SW480 (cell line): ENCODE measurements around the gene SAMD4A.

ENCODE experiments used
- DNase-seq: peaks from one replicate; pipeline ENCODE4 v3.0.0-alpha.2; 2016; ENCODE audit warnings: low spot score

The SAMD4A gene

DNA sequence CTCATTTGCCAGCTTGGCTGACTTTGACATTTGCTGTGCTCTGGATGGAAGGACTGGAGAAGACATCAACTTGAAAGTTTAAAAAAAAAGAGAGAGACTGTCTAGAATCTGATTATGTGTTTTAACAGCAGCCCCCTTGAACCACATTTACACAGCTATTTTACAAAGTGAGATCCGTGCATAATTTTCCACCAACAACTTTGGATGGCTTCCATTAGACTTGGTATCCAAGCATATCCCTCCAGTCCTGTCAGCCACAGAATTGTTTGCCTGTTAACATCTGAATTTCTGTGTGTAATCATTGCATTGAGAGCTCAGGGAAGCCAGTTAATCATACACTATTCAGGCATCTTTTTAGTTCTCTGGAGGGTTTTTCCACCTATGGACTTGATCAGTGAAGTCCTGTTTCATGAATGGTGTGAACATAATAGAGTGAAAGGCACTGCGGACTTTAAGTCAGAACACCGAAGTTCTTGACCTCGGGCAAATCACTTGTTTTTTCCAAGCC lies 93.7 kb downstream of the SAMD4A start:
- DNase-seq, result no peak

DNA sequence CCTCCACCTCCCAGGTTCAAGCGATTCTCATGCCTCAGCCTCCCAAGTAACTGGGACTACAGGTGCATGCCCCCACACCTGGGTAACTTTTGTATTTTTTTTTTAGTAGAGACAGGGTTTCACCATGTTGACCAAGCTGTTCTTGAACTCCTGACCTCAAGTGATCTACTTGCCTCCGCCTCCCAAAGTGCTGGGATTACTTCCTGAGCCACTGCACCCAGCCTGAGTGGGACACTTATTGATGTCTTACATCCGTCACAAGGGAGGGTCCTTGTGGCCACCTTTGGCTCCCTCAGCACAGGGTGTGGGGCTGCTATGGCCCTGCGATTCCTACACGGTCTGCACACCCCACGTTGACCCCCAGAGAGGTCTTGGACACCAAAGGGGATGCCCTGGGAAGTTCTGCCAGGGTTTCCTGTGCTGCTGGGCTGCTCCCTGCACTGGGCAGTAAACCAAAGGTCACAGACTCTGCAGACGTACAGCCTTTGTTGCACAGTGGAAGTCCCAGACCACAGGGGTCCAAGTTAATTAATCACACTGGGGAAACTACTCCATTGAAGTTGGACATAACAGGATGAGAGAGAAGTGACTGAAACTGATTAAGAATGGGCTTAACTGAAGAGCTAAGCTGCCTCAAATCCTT lies 95.7 kb downstream of the SAMD4A start:
- DNase-seq, result no peak

GRCh38 chr14:54664961-54665360 lies 98.0 kb downstream of the SAMD4A start:
- DNase-seq, result peak; percentile 53

DNA sequence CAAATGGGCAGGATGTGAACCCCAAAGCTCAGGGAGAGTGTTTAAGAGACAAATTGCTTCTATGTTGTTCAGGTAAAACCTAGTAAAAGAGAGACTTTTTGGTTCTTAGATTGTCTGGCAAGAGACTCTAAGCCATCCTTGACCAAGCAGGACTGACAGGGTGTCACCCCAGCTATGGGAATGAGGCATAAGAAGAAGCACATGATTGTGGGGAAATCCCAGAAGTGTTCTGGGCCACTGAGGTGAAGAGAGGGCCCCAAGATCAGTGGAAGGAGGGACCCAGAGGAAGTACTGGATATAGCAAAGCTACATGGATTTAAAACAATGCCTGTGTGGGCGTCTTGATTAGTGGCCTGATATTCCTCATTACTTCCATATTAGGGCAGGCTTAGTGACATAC lies 99.0 kb downstream of the SAMD4A start:
- DNase-seq, result no peak

DNA sequence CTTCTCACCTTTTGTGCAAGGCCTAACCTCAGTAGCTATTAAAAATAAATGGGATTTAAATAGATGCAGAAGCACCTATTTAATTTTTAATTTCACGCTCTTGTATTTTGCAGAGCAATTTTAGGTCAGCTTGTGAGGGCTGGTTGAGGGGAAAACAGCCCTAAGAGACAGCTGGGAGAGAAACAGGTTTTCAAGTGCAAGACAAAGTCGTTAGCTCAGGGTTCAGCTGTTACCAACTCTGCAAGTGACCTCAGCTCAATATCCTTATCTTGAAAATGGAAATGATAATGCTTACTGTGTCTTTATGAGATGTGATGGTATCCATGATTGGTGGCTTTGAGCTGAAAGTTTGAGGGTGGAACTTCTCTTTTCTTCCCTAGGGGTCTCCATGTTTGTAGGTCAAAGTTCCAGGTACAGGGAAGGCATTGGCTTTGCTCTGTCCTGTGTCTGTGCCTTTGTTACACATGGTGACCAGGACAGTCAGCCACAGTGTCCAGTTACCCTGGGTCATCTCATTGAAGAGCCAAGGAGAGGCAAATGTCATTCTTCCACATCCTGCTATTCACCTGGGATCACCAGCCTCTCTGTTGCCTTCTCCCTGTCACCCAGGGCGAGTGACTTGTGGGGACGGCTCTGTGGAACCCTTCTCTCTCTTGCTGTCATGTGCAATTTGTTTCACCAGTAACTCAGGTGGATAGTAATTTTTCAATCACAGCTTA lies 100.3 kb downstream of the SAMD4A start:
- DNase-seq, result no peak

- no peak for DNase-seq
Observed at GRCh38 chr14:54667764-54668163, 100.8 kb downstream of the SAMD4A start.

DNA sequence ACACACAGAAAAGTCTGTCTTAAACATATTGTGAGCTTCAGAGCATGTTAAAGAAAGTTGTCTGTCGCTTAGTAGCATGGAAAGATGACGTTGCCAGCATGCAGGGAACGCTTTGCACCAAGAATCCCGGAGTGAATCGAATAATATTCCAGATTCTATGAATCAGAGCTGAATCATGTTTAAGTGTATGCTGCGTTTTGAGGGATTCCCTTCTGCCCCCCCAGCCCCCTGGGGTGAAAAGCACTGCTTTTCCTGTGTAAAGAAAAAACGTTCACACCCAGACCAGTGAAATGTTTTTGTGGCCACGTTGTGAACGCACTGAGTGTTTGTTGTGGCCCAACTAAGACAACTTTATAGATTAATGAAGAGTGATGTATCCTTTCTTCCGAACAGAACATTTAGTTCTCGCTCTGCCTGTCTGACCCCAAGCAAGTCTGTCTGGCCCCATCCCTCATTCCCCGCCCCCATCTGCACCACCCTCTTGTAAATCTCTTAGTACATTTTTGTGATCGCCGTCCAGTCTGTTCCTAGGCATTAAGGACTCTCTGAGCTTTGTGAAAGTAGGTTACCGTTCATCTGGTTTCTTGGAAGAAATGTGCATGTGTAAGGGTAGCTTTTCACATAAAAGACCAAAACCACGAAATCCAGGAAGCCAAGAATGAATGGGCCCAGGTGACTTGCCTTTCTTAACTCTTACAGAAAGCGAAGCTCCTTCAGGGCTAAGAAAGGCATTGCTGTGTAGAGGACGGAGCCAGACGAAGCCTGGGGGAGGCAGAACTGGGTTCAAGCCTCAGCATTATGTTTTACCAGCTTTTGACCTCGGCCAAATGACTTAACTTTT lies 103.0 kb downstream of the SAMD4A start:
- DNase-seq, result no peak

GRCh38 chr14:54671537-54671936 lies 104.6 kb downstream of the SAMD4A start:
- DNase-seq, result no peak

DNA sequence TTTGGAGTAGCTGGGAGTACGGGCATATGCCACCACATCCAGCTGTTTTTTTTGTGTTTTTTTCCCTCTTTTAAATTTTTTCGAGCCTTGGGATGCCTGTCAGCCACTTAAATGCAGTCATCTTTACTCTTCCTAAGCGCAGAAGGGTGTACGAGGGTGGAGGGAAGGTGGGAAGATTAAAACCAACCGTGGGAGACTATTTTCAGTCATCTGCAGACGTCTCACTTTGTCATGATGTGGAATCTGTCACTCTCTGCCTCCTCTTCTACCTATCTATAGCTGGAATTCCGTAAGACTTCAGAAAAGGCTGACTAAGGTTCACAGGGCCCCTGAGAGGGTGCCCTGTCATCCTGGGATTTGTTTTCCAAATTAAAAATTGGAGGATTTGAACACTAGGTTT lies 105.3 kb downstream of the SAMD4A start:
- no peak for DNase-seq

GRCh38 chr14:54672688-54673087 lies 105.8 kb downstream of the SAMD4A start:
- no peak for DNase-seq

GRCh38 chr14:54673193-54674045 lies 106.5 kb downstream of the SAMD4A start:
- DNase-seq, result no peak

DNA sequence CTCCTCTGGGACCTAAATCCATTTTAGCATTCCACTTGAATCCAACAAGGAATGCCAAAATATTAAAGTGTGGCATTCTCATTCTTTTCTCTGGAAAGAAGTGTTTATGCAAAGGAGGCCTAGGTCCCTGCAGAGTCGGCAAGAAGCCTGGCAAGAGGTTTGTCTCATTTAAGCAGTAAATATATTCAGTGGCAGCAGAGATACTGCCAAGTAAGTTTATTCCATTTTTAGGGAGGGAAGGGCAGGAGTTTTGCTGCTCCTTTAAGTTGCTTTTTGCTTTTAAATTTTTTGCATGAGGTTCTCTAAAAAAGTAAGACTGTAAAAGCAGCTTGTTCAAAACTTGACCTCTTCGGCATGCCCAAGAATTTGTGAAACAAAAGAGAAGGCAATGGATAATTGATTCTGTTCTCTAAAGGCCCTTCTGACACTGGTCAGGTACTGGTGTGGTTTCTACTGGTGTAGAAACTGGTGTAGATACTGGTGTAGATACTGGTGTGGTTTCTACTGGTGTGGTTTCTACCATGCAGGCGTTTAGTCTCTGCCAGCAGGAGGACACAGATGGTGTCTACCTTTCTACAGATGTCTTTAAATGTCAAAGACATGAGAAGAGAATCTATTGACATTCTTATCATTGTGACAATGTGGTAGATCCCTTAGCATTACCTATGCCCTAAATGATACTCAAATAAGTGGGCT lies 107.3 kb downstream of the SAMD4A start:
- DNase-seq, result no peak

GRCh38 chr14:54675236-54676128 lies 108.6 kb downstream of the SAMD4A start:
- no peak for DNase-seq

- DNase-seq, result peak; percentile 80
Observed at GRCh38 chr14:54676812-54677708, 110.1 kb downstream of the SAMD4A start.

DNA sequence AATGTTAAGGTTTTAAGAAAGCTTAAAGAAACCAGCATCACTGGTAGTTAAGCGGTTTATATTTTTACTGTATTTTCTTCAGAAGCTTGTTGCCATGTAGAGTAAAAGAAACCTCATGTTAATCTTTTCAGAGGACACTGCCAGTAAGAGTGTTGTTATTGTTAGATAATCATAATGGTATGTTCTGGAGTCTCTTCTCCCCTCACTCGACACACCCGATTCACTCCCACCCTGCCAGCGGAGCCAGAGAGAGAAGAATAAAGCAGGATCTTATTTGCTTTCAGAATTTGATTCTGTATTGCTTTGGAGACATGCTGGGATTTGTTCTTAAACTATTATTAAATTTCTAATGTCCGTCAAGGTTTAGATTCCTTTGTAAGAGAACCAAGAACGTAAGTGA lies 113.7 kb downstream of the SAMD4A start:
- DNase-seq, result no peak

- DNase-seq, result peak; percentile 86
Observed at GRCh38 chr14:54681811-54682261, 114.9 kb downstream of the SAMD4A start.

- no peak for DNase-seq
Observed at GRCh38 chr14:54682578-54682977, 115.7 kb downstream of the SAMD4A start.

GRCh38 chr14:54683882-54684794 lies 117.2 kb downstream of the SAMD4A start:
- DNase-seq, result no peak
